Fibroblast of skin of left quadriceps (primary cell): ENCODE results near the gene KBTBD4.
"Not testable (repeated sequence)": the region's sequence is repeated elsewhere in the genome, so short reads cannot be mapped to it uniquely, and the experiment has no call there.

ENCODE experiments used
- DNase-seq, 2 experiments: peaks; one replicate each; pipeline ENCODE4 v3.0.0-alpha.2; 2013; ENCODE audit warnings: low read depth in 2 of 2

The KBTBD4 gene

GRCh38 chr11:47560426-47560825, 18.3 kb downstream of the KBTBD4 start:
- DNase-seq: no peak

DNA sequence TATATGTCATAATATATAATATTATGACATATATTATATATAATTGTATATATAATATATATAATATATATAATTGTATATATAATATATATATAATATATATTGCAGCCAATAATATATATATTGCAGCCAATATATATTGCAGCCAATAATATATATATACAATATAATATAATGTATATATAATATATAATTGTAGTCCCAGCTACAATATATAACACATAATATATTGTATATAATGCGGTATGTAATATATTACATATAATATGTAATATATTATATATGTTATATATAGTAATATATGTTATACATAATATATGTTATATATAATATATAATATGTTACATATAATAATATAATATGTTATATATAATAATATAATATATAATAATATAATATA, 20.1 kb downstream of the KBTBD4 start:
- no peak for DNase-seq

- not testable (repeated sequence) for DNase-seq
These were observed 21.8 kb downstream of the KBTBD4 start for GRCh38 chr11:47557004-47557403.

GRCh38 chr11:47553406-47553743, 25.4 kb downstream of the KBTBD4 start:
- no peak for DNase-seq

DNA sequence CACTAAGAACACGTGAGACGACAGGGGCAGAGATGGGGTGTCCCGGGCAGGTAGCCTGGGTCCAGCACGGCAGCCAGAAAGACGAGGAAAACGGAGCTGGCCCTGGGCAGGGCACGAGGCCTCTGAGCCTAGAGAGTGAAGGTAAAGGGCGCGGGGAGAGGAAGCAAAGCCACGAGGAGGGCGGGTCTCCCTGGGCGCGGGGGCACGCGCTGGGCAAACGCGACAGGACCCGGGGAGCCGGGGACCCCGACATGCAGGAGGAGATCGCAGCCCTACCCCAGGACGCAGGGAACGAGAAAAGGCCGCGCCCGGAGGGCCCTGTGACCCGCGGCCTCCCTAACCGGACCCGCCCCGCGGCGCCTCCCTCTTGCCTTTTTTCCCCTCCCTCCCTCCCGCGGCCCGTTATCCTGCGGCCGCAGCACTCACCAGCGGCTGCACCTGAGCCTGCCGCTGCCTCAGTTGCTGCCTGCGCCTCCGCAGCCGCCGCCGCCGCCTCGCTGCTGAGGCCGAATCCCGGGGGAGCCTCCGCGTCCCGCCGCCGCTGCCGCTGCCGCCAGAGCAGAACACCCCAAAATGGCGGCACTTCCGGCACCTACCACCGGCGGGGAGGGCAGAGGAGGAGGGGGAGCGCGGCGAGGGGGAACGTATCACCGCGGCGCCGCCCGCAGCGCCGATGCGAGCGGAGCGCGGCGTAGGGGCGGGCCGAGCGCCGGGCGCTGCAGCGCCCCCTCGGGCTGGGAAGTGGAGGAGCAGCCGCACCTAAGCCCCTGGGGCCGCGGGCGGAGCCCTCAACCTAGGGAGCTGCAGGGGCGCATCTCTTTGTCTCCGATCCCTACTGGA, 26.0 kb downstream of the KBTBD4 start, which contains the start of gene CELF1:
Gene CELF1, minus strand, starts transcription at position 567 of the 840 bp plus-strand sequence. CDS start 53,609 bp downstream, outside the sequence.
- peak; percentile 78 to 80 for DNase-seq

- DNase-seq: no peak
These were observed 26.7 kb downstream of the KBTBD4 start for GRCh38 chr11:47552056-47552565.

- no peak for DNase-seq
These were observed 27.7 kb downstream of the KBTBD4 start for GRCh38 chr11:47551086-47551485.

- no peak for DNase-seq
These were observed 28.3 kb downstream of the KBTBD4 start for GRCh38 chr11:47550288-47551047.

DNA sequence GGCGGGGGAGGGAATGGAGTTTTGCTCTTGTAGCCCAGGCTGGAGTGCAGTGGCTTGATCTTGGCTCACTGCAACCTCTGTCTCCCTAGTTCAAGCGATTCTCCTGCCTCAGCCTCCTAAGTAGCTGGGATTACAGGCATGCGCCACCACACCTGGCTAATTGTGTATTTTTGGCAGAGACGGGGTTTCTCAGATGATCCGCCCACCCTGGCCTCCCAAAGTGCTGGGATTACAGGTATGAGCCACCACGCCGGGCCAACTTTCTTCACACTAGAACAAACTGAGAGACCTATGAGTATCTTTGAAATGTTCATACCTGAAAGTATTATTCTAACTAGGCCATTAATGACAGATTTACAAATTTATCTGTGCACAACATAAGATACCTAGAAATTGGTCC, 32.5 kb downstream of the KBTBD4 start:
- not testable (repeated sequence) for DNase-seq

GRCh38 chr11:47545298-47545697, 33.5 kb downstream of the KBTBD4 start:
- DNase-seq: no peak

DNA sequence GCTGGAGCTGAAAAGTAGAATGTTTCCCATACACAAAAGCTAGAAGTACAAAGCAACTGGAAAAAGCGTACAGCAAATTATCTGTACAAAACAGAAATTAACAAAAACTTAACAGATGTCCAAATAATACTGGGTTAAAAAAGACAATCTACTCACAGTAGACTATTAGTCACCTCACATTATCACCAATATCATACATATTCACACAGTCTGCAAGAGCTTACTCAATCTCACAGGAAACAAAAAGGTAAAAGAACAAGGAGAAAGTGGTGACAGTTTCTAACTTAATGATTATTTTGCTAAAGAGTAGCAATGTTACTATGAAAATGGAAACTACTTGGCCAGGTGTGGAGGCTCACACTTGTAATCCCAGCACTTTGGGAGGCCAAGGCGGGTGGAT, 37.7 kb downstream of the KBTBD4 start:
- DNase-seq: no peak

- no peak for DNase-seq
These were observed 39.1 kb downstream of the KBTBD4 start for GRCh38 chr11:47539681-47540039.

GRCh38 chr11:47538741-47539565, 39.8 kb downstream of the KBTBD4 start:
- DNase-seq: no peak

GRCh38 chr11:47536915-47537314, 41.9 kb downstream of the KBTBD4 start:
- no peak for DNase-seq

DNA sequence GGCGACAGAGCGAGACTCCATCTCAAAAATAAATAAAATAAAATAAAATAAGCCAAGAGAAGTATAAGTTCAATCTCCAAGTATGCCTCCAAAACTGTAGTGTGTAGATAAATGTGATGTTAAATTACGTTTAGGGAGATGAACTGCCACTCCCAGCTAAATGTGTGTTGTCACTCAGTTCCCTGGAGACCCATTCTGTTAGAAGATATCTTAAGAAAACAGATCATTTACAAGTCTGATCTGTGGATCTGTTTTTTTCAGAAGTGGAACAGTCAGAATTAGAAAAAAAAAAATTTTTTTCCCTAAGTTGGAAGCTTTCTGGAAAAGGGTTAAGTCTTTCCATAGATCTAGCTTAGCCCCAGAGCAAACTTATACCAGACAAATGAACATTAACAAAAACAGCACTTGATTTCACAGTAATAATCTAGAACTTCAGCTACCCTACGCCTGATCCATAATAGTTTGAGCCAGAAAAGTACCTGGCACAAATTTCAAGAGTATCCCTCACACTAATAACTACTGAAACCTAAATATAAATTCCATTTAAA, 44.0 kb downstream of the KBTBD4 start:
- DNase-seq: no peak

DNA sequence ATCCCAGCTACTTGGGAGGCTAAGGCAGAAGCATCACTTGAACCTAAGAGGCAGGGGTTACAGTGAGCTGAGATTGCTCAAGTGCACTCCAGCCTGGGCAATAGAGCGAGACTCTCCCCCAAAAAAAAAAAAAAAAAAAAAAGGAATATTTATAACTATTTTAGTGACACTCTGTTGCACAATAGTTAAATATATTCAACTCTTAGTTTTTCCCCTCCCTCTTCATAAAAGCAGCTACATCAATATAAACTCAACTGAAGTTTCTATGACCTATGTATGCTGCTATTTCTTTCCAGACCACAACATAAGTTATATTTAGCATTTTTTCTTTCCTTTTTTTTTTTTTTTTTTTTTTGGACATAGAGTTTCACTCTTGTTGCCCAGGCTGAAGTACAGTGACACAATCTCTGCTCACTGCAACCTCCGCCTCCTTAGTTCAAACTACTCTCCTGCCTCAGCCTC, 45.0 kb downstream of the KBTBD4 start:
- peak; percentile 67 to 69 for DNase-seq

DNA sequence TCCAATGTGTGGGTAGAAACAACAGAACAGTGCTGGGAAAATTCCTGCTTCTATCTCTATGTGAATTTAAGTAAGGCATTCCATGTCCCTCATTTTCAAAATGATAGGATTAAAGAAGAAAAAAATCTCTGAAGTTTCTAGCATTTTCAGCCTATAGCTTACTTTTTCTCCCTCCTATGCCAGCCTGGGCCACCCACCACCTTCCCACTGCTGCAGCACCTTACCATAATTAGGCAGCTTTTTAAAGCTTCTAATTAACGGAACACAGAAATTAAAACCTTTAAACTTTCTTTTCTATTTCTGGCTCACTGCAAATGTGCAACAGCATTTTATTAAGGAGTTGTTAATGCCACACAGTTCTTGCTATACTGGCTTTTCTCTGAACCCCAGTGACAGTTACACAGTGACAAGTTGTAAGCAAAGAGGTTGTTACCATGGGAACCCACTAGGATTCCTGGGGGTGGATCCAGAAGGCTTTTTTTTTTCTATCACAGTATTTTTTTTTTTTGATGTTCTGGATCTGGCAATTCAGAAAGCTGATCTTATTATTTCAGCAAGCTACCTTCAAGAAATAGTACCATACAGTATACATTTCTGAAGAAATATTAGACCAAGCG, 46.1 kb downstream of the KBTBD4 start:
- no peak for DNase-seq

GRCh38 chr11:47531666-47532065, 47.1 kb downstream of the KBTBD4 start:
- DNase-seq: no peak

DNA sequence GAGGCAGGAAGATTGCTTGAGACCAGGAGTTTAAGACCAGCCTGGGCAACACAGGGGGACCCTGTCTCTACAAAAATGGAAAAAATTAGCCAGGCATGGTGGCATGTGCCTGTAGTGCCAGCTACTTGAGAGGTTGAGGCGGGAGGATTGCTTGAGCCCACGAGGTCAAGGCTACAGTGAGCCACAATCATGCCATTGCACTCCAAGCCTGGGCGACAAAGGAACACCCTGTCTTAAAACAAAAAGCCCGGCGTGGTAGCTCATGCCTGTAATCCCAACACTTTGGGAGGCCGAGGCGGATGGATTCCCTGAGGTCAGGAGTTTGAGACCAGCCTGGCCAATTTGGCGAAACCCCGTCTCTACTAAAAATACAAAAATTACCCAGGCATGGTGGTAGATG, 48.0 kb downstream of the KBTBD4 start:
- DNase-seq: not testable (repeated sequence)

- no peak for DNase-seq
These were observed 48.8 kb downstream of the KBTBD4 start for GRCh38 chr11:47529951-47530350.

- DNase-seq: no peak
These were observed 51.6 kb downstream of the KBTBD4 start for GRCh38 chr11:47527186-47527585.
